HEK293 (cell line): ENCODE measurements around the gene STAC2.

Experiments used
- CTCF ChIP-seq: fragments of 450-650 bp; formaldehyde crosslinking; IDR thresholded peaks from 2 replicates; pipeline ENCODE4 v1.5.1; 2016; ENCODE audit warnings: missing biosample characterization, missing genetic modification characterization
- HOXA7 ChIP-seq: sonication (generic); formaldehyde crosslinking; IDR thresholded peaks from 2 replicates; pipeline ENCODE4 v1.8.1; 2022; ENCODE audit warnings: missing genetic modification reagents, borderline replicate concordance
- KLF1 ChIP-seq: fragments of 450-650 bp; formaldehyde crosslinking; IDR thresholded peaks from 2 replicates; pipeline ENCODE4 v1.5.1; 2016; ENCODE audit warnings: missing biosample characterization, missing genetic modification characterization
- MZF1 ChIP-seq: fragments of 450-650 bp; formaldehyde crosslinking; IDR thresholded peaks from 2 replicates; pipeline ENCODE4 v1.5.1; 2017; ENCODE audit warnings: missing biosample characterization, missing genetic modification characterization, borderline replicate concordance
- PATZ1 ChIP-seq: fragments of 450-650 bp; formaldehyde crosslinking; IDR thresholded peaks from 2 replicates; pipeline ENCODE4 v1.5.1; 2016; ENCODE audit warnings: missing biosample characterization, missing genetic modification characterization
- ZNF530 ChIP-seq: fragments of 450-650 bp; formaldehyde crosslinking; IDR thresholded peaks from 2 replicates; pipeline ENCODE4 v1.5.1; 2016; ENCODE audit warnings: low read depth, missing biosample characterization, missing genetic modification characterization

GRCh38 chr17:39217734-39218369 lies 7.9 kb downstream of the STAC2 start:
- TF ChIP-seq KLF1 (tag by site-specific recombination): no peak
- no peak for TF ChIP-seq PATZ1 (tag by site-specific recombination)
- no peak for TF ChIP-seq CTCF (tag by site-specific recombination)
- TF ChIP-seq MZF1: no peak
- TF ChIP-seq ZNF530: no peak
- no peak for TF ChIP-seq HOXA7 (CRISPR knock-in tag)
